ENCODE measurements around the gene CCSER1.

CCSER1 gene

GRCh38 chr4:90127223-90127705 is at the start of gene CCSER1:
CCSER1 (plus strand) TSS chr4:90127394.
- Histone ChIP-seq H3K27me3 (ENCODE audit: low read depth, low read length) (no peaks in the 10 kb centered on the region), H3K9me3 (ENCODE audit: control insufficient read depth in 1 of 2, low read length in 2 of 2) (no peaks in the 10 kb centered on the region), H3K36me3 (ENCODE audit: control insufficient read depth in 1 of 2, insufficient read depth in 2 of 2, low read length in 2 of 2) (no peaks in the 10 kb centered on the region), H3K4me1 (ENCODE audit: control insufficient read depth in 1 of 2, insufficient read depth in 2 of 2, low read length in 2 of 2) (peaks cover 0 to 9% of the 10 kb centered on the region in 2 donors), H3K4me3 (ENCODE audit: low read depth in 1 of 2, low read length in 2 of 2) (peak within 1 kb of the TSS; percentile 75 to 83), H3K27ac (ENCODE audit: low read length) (peak within 1 kb of the TSS; percentile 52)

GRCh38 chr4:90078440-90078839 is 48.8 kb upstream of the CCSER1 start:
- Histone ChIP-seq H3K9me3 (ENCODE audit: control insufficient read depth in 1 of 2, low read length in 2 of 2) (no peaks in the 10 kb centered on the region), H3K27me3 (ENCODE audit: low read depth, low read length) (no peaks in the 10 kb centered on the region), H3K27ac (ENCODE audit: low read length) (no peak overlapping the region), H3K36me3 (ENCODE audit: control insufficient read depth in 1 of 2, insufficient read depth in 2 of 2, low read length in 2 of 2) (no peaks in the 10 kb centered on the region), H3K4me1 (ENCODE audit: control insufficient read depth in 1 of 2, insufficient read depth in 2 of 2, low read length in 2 of 2) (no peaks in the 10 kb centered on the region), H3K4me3 (ENCODE audit: low read depth in 1 of 2, low read length in 2 of 2) (no peak overlapping the region)

GRCh38 chr4:90080116-90080515 is 47.1 kb upstream of the CCSER1 start:
- H3K4me3 ChIP-seq (ENCODE audit: low read depth in 1 of 2, low read length in 2 of 2) = no peak overlapping the region
- no peaks in the 10 kb centered on the region for H3K4me1 ChIP-seq (ENCODE audit: control insufficient read depth in 1 of 2, insufficient read depth in 2 of 2, low read length in 2 of 2)
- H3K36me3 ChIP-seq (ENCODE audit: control insufficient read depth in 1 of 2, insufficient read depth in 2 of 2, low read length in 2 of 2) = no peaks in the 10 kb centered on the region
- H3K27me3 ChIP-seq (ENCODE audit: low read depth, low read length) = no peaks in the 10 kb centered on the region
- no peak overlapping the region for H3K27ac ChIP-seq (ENCODE audit: low read length)
- no peaks in the 10 kb centered on the region for H3K9me3 ChIP-seq (ENCODE audit: control insufficient read depth in 1 of 2, low read length in 2 of 2)

- no peak overlapping the region for H3K27ac ChIP-seq (ENCODE audit: low read length)
- H3K36me3 ChIP-seq (ENCODE audit: control insufficient read depth in 1 of 2, insufficient read depth in 2 of 2, low read length in 2 of 2) = no peaks in the 10 kb centered on the region
- no peaks in the 10 kb centered on the region for H3K27me3 ChIP-seq (ENCODE audit: low read depth, low read length)
- H3K4me3 ChIP-seq (ENCODE audit: low read depth in 1 of 2, low read length in 2 of 2) = no peak overlapping the region
- no peaks in the 10 kb centered on the region for H3K9me3 ChIP-seq (ENCODE audit: control insufficient read depth in 1 of 2, low read length in 2 of 2)
- H3K4me1 ChIP-seq (ENCODE audit: control insufficient read depth in 1 of 2, insufficient read depth in 2 of 2, low read length in 2 of 2) = no peaks in the 10 kb centered on the region
These were observed 45.6 kb upstream of the CCSER1 start for GRCh38 chr4:90081432-90082144.

- Histone ChIP-seq H3K27ac (ENCODE audit: low read length) (no peak overlapping the region), H3K9me3 (ENCODE audit: control insufficient read depth in 1 of 2, low read length in 2 of 2) (no peaks in the 10 kb centered on the region)
These were observed 44.7 kb upstream of the CCSER1 start for GRCh38 chr4:90082449-90082848.

GRCh38 chr4:90084277-90084966 is 42.8 kb upstream of the CCSER1 start:
- H3K27ac ChIP-seq (ENCODE audit: low read length) = no peak overlapping the region
- no peaks in the 10 kb centered on the region for H3K36me3 ChIP-seq (ENCODE audit: control insufficient read depth in 1 of 2, insufficient read depth in 2 of 2, low read length in 2 of 2)
- no peaks in the 10 kb centered on the region for H3K9me3 ChIP-seq (ENCODE audit: control insufficient read depth in 1 of 2, low read length in 2 of 2)
- no peak overlapping the region for H3K4me3 ChIP-seq (ENCODE audit: low read depth in 1 of 2, low read length in 2 of 2)
- no peaks in the 10 kb centered on the region for H3K4me1 ChIP-seq (ENCODE audit: control insufficient read depth in 1 of 2, insufficient read depth in 2 of 2, low read length in 2 of 2)
- no peaks in the 10 kb centered on the region for H3K27me3 ChIP-seq (ENCODE audit: low read depth, low read length)

More at GRCh38 chr4:90082449-90082848, 44.7 kb upstream of the CCSER1 start:
- Histone ChIP-seq H3K36me3 (ENCODE audit: control insufficient read depth in 1 of 2, insufficient read depth in 2 of 2, low read length in 2 of 2) (no peaks in the 10 kb centered on the region), H3K4me1 (ENCODE audit: control insufficient read depth in 1 of 2, insufficient read depth in 2 of 2, low read length in 2 of 2) (no peaks in the 10 kb centered on the region), H3K27me3 (ENCODE audit: low read depth, low read length) (no peaks in the 10 kb centered on the region), H3K4me3 (ENCODE audit: low read depth in 1 of 2, low read length in 2 of 2) (no peak overlapping the region)

- Histone ChIP-seq H3K4me3 (ENCODE audit: low read depth in 1 of 2, low read length in 2 of 2) (no peak overlapping the region), H3K4me1 (ENCODE audit: control insufficient read depth in 1 of 2, insufficient read depth in 2 of 2, low read length in 2 of 2) (no peaks in the 10 kb centered on the region), H3K9me3 (ENCODE audit: control insufficient read depth in 1 of 2, low read length in 2 of 2) (no peaks in the 10 kb centered on the region), H3K27me3 (ENCODE audit: low read depth, low read length) (no peaks in the 10 kb centered on the region), H3K36me3 (ENCODE audit: control insufficient read depth in 1 of 2, insufficient read depth in 2 of 2, low read length in 2 of 2) (no peaks in the 10 kb centered on the region), H3K27ac (ENCODE audit: low read length) (no peak overlapping the region)
These were observed 42.3 kb upstream of the CCSER1 start for GRCh38 chr4:90084967-90085295.

GRCh38 chr4:90093526-90093925 is 33.7 kb upstream of the CCSER1 start:
- Histone ChIP-seq H3K4me1 (ENCODE audit: control insufficient read depth in 1 of 2, insufficient read depth in 2 of 2, low read length in 2 of 2) (no peaks in the 10 kb centered on the region), H3K27ac (ENCODE audit: low read length) (no peak overlapping the region), H3K9me3 (ENCODE audit: control insufficient read depth in 1 of 2, low read length in 2 of 2) (no peaks in the 10 kb centered on the region), H3K36me3 (ENCODE audit: control insufficient read depth in 1 of 2, insufficient read depth in 2 of 2, low read length in 2 of 2) (no peaks in the 10 kb centered on the region), H3K27me3 (ENCODE audit: low read depth, low read length) (no peaks in the 10 kb centered on the region), H3K4me3 (ENCODE audit: low read depth in 1 of 2, low read length in 2 of 2) (no peak overlapping the region)

GRCh38 chr4:90095000-90095399 is 32.2 kb upstream of the CCSER1 start:
- H3K27me3 ChIP-seq (ENCODE audit: low read depth, low read length) = no peaks in the 10 kb centered on the region
- no peaks in the 10 kb centered on the region for H3K4me1 ChIP-seq (ENCODE audit: control insufficient read depth in 1 of 2, insufficient read depth in 2 of 2, low read length in 2 of 2)
- H3K27ac ChIP-seq (ENCODE audit: low read length) = no peak overlapping the region
- H3K4me3 ChIP-seq (ENCODE audit: low read depth in 1 of 2, low read length in 2 of 2) = no peak overlapping the region
- no peaks in the 10 kb centered on the region for H3K36me3 ChIP-seq (ENCODE audit: control insufficient read depth in 1 of 2, insufficient read depth in 2 of 2, low read length in 2 of 2)
- H3K9me3 ChIP-seq (ENCODE audit: control insufficient read depth in 1 of 2, low read length in 2 of 2) = no peaks in the 10 kb centered on the region

GRCh38 chr4:90099812-90100211 is 27.4 kb upstream of the CCSER1 start:
- Histone ChIP-seq H3K27ac (ENCODE audit: low read length) (no peak overlapping the region), H3K36me3 (ENCODE audit: control insufficient read depth in 1 of 2, insufficient read depth in 2 of 2, low read length in 2 of 2) (no peaks in the 10 kb centered on the region), H3K4me3 (ENCODE audit: low read depth in 1 of 2, low read length in 2 of 2) (no peak overlapping the region), H3K9me3 (ENCODE audit: control insufficient read depth in 1 of 2, low read length in 2 of 2) (no peaks in the 10 kb centered on the region), H3K4me1 (ENCODE audit: control insufficient read depth in 1 of 2, insufficient read depth in 2 of 2, low read length in 2 of 2) (no peaks in the 10 kb centered on the region), H3K27me3 (ENCODE audit: low read depth, low read length) (no peaks in the 10 kb centered on the region)

- Histone ChIP-seq H3K4me3 (ENCODE audit: low read depth in 1 of 2, low read length in 2 of 2) (no peak overlapping the region), H3K27me3 (ENCODE audit: low read depth, low read length) (no peaks in the 10 kb centered on the region)
These were observed 23.2 kb upstream of the CCSER1 start for GRCh38 chr4:90103991-90104390.

More at GRCh38 chr4:90103991-90104390, 23.2 kb upstream of the CCSER1 start:
- no peaks in the 10 kb centered on the region for H3K9me3 ChIP-seq (ENCODE audit: control insufficient read depth in 1 of 2, low read length in 2 of 2)
- no peak overlapping the region for H3K27ac ChIP-seq (ENCODE audit: low read length)
- no peaks in the 10 kb centered on the region for H3K4me1 ChIP-seq (ENCODE audit: control insufficient read depth in 1 of 2, insufficient read depth in 2 of 2, low read length in 2 of 2)
- no peaks in the 10 kb centered on the region for H3K36me3 ChIP-seq (ENCODE audit: control insufficient read depth in 1 of 2, insufficient read depth in 2 of 2, low read length in 2 of 2)
